PC-3 (cell line): Measurements from ENCODE around the gene ACAD11. TPM values are rescaled to one million over a fixed set of nuclear protein-coding genes. Genes with fewer than 3 reads are reported as not detected.

Experiments used
- ATAC-seq: fragments of 200-7000 bp; cut with Tn5 transposase; 2 replicates; pipeline ENCODE4 v1.9.1; 2020; ENCODE audit warnings: mild to moderate bottlenecking, moderate library complexity
- BruUV-seq: library from RNA; stranded (reverse); fragments of 400-500 nt; replicated peaks from 2 replicates; lab custom pipeline; 2021; lab: Mats Ljungman, UMichigan
- CTCF ChIA-PET: fragments of 300-600 bp; sonication (Branson Sonifier 250); formaldehyde crosslinking; loops from one replicate; lab custom pipeline; 2022; ENCODE audit warnings: antibody characterized with exemption; lab: Charles Lee
- POLR2A ChIA-PET: fragments of 300-600 bp; sonication (Branson Sonifier 250); formaldehyde crosslinking; loops from one replicate; lab custom pipeline; 2022; ENCODE audit warnings: antibody characterized with exemption; ENCODE audit not compliant: unreplicated experiment; lab: Charles Lee
- DNase-seq: peaks from one replicate; pipeline ENCODE4 v3.0.0-alpha.2; 2015
- H2AFZ ChIP-seq: fragments of 300-600 bp; sonication (generic); 2 replicates; pipeline ENCODE4 v1.6.0; 2016; ENCODE audit warnings: antibody characterized with exemption, low read length
- H3F3A ChIP-seq: fragments of 300-600 bp; sonication (generic); one replicate; pipeline ENCODE4 v1.6.0; 2017; ENCODE audit warnings: antibody characterized with exemption, low read length, control low read depth, mild to moderate bottlenecking; ENCODE audit not compliant: unreplicated experiment
- H3K27ac ChIP-seq: fragments of 300-600 bp; sonication (generic); 2 replicates; pipeline ENCODE4 v1.5.1; 2016; ENCODE audit warnings: mild to moderate bottlenecking, low read length
- H3K27me3 ChIP-seq: fragments of 300-600 bp; sonication (generic); 2 replicates; pipeline ENCODE4 v1.6.1; 2016; ENCODE audit warnings: low read length, mixed read lengths
- H3K36me3 ChIP-seq: fragments of 300-600 bp; sonication (generic); 2 replicates; pipeline ENCODE4 v1.6.1; 2016; ENCODE audit warnings: low read depth, mixed run types, low read length, mixed read lengths
- H3K4me1 ChIP-seq: fragments of 300-600 bp; sonication (generic); 2 replicates; pipeline ENCODE4 v1.5.1; 2016; ENCODE audit warnings: low read length; ENCODE audit not compliant: insufficient read depth
- H3K4me2 ChIP-seq: fragments of 300-600 bp; sonication (generic); 2 replicates; pipeline ENCODE4 v1.6.0; 2016; ENCODE audit warnings: low read length
- H3K4me3 ChIP-seq: fragments of 300-600 bp; sonication (generic); 2 replicates; pipeline ENCODE4 v1.5.1; 2016; ENCODE audit warnings: mild to moderate bottlenecking, low read length, mixed read lengths
- H3K79me2 ChIP-seq: fragments of 300-600 bp; sonication (generic); 2 replicates; pipeline ENCODE4 v1.6.1; 2017; ENCODE audit warnings: low read length, mixed read lengths
- H3K9ac ChIP-seq: fragments of 300-600 bp; sonication (generic); 2 replicates; pipeline ENCODE4 v1.6.0; 2016; ENCODE audit warnings: mild to moderate bottlenecking, low read length
- H3K9me2 ChIP-seq: fragments of 300-600 bp; sonication (generic); replicated peaks from 2 replicates; pipeline ENCODE4 v1.6.1; 2016; ENCODE audit warnings: mixed run types, low read length, mixed read lengths
- H3K9me3 ChIP-seq: fragments of 300-600 bp; sonication (generic); 2 replicates; pipeline ENCODE4 v1.6.1; 2016; ENCODE audit warnings: low read length, mixed read lengths
- H4K20me1 ChIP-seq: fragments of 300-600 bp; sonication (generic); 2 replicates; pipeline ENCODE4 v1.6.1; 2016; ENCODE audit warnings: low read length, mixed read lengths
- EZH2 ChIP-seq: fragments of 300-600 bp; sonication (generic); IDR thresholded peaks from one replicate; pipeline ENCODE4 v1.6.1; 2017; ENCODE audit warnings: antibody characterized with exemption, mild to moderate bottlenecking, low read length; ENCODE audit not compliant: unreplicated experiment
- EZH2phosphoT487 ChIP-seq: fragments of 300-600 bp; sonication (generic); IDR thresholded peaks from 2 replicates; pipeline ENCODE4 v1.6.1; 2018; ENCODE audit warnings: mild to moderate bottlenecking, antibody characterized with exemption, low read length, borderline replicate concordance
- intact Hi-C: fragments of 100-400 bp; cut with micrococcal nuclease; formaldehyde crosslinking; loops from 2 replicates; pipeline ENCODE4 v1.9.0; 2023
- total RNA-seq: library from RNA; depleted of rRNA; stranded (reverse); fragments of >200 nt; gene quantifications from 2 replicates; pipeline ENCODE4 v1.2.3, GENCODE V29; 2014
- TF ChIP-seq, protein P1 (sequence below): fragments of 300-600 bp; sonication (generic); conservative IDR thresholded peaks from 2 replicates; pipeline ENCODE4 v1.5.1; 2017; ENCODE audit warnings: antibody characterized with exemption, low read depth, mild to moderate bottlenecking, low read length

Gene ACAD11
- total RNA-seq, 1 experiment from 2014 or later: 4.7 TPM

DNA sequence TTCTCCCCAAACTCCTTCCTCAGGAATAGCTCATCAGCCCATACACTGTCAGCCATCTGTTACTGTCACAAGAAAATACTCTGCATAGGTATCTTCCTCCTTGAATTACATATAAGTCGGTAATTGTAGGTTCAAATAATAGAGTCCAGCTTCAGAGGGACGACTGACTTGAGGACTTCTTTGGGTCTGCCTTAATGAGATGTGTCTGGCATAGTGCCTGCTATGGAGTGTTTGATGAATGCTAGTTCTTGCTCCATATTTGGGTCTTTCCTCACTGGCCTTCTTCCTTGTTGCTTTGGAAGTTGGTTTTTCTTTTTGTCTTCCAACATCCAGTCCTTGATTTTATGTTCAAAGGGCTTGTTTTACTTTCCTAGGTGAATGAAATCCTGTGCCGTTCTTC is 129.0 kb downstream of the ACAD11 start:
- CTCF ChIA-PET: no interaction called here
- no TSS peak for BruUV-seq
- no peak for ATAC-seq

GRCh38 chr3:132522353-132522752 is 137.3 kb downstream of the ACAD11 start:
- Histone ChIP-seq H3K4me3 (no peak overlapping the region), H3K4me2 (no peak overlapping the region), H3K27me3 (no peaks in the 10 kb centered on the region), H3K36me3 (peaks cover 4% of the 10 kb centered on the region; the same call in 1 of the 2 replicates), H3K27ac (no peak overlapping the region), H3K9me2 (no peaks in the 10 kb centered on the region), H3K79me2 (no peaks in the 10 kb centered on the region), H2AFZ (no peak overlapping the region), H3F3A (no peaks in the 10 kb centered on the region), H3K4me1 (no peaks in the 10 kb centered on the region), H3K9ac (no peak overlapping the region), H4K20me1 (no peaks in the 10 kb centered on the region), H3K9me3 (no peaks in the 10 kb centered on the region)
- no TSS peak for BruUV-seq
- intact Hi-C loops: no loop called here
- POLR2A ChIA-PET: no interaction called here
- CTCF ChIA-PET: no interaction called here
- DNase-seq (no peak), ATAC-seq (no peak)
- TF ChIP-seq EZH2phosphoT487 (no peak), EZH2 (no peak)
- TF ChIP-seq, protein P1, sequence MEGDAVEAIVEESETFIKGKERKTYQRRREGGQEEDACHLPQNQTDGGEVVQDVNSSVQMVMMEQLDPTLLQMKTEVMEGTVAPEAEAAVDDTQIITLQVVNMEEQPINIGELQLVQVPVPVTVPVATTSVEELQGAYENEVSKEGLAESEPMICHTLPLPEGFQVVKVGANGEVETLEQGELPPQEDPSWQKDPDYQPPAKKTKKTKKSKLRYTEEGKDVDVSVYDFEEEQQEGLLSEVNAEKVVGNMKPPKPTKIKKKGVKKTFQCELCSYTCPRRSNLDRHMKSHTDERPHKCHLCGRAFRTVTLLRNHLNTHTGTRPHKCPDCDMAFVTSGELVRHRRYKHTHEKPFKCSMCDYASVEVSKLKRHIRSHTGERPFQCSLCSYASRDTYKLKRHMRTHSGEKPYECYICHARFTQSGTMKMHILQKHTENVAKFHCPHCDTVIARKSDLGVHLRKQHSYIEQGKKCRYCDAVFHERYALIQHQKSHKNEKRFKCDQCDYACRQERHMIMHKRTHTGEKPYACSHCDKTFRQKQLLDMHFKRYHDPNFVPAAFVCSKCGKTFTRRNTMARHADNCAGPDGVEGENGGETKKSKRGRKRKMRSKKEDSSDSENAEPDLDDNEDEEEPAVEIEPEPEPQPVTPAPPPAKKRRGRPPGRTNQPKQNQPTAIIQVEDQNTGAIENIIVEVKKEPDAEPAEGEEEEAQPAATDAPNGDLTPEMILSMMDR: no peak

More for the DNA sequence above, 129.0 kb downstream of the ACAD11 start:
- Histone ChIP-seq H3K9me3 (no peaks in the 10 kb centered on the region), H3K4me1 (no peaks in the 10 kb centered on the region), H3K27ac (no peak overlapping the region), H3K9ac (no peak overlapping the region), H3K36me3 (peaks cover 3% of the 10 kb centered on the region; the same call in 1 of the 2 replicates), H3K9me2 (no peaks in the 10 kb centered on the region), H3F3A (no peaks in the 10 kb centered on the region), H3K4me2 (no peak overlapping the region), H2AFZ (no peak overlapping the region), H3K79me2 (no peaks in the 10 kb centered on the region), H3K27me3 (no peaks in the 10 kb centered on the region), H3K4me3 (no peak overlapping the region), H4K20me1 (no peaks in the 10 kb centered on the region)
- POLR2A ChIA-PET: no interaction called here
- no peak for DNase-seq
- intact Hi-C loops: loop anchor here (10.0 kb wide), 1 partner anchor 186 kb away; no protein-coding TSS in a partner anchor
- no peak for TF ChIP-seq EZH2
- TF ChIP-seq, protein P1: no peak
- TF ChIP-seq EZH2phosphoT487: no peak

- H4K20me1 ChIP-seq: no peaks in the 10 kb centered on the region
- no peaks in the 10 kb centered on the region for H3K9me3 ChIP-seq
- H3K4me1 ChIP-seq: no peaks in the 10 kb centered on the region
- no TSS peak for BruUV-seq
- H3K79me2 ChIP-seq: no peaks in the 10 kb centered on the region
- H3K4me2 ChIP-seq: no peak overlapping the region
- CTCF ChIA-PET: no interaction called here
- H3K9ac ChIP-seq: no peak overlapping the region
- H3F3A ChIP-seq: no peaks in the 10 kb centered on the region
- DNase-seq: no peak
- H3K27ac ChIP-seq: no peak overlapping the region
- peaks cover 7% of the 10 kb centered on the region; the same call in 1 of the 2 replicates for H3K36me3 ChIP-seq
- H3K27me3 ChIP-seq: no peaks in the 10 kb centered on the region
- H3K9me2 ChIP-seq: no peaks in the 10 kb centered on the region
- POLR2A ChIA-PET: no interaction called here
- intact Hi-C loops: no loop called here
- ATAC-seq: no peak
- H2AFZ ChIP-seq: no peak overlapping the region
- TF ChIP-seq EZH2phosphoT487 (no peak), EZH2 (no peak)
- TF ChIP-seq, protein P1: no peak
- H3K4me3 ChIP-seq: no peak overlapping the region
Measured at GRCh38 chr3:132521901-132522300, 137.7 kb downstream of the ACAD11 start.
